Left ventricle myocardium superior (tissue), 1 donor: ENCODE data around the gene BLM. TPM values are rescaled to one million over a fixed set of nuclear protein-coding genes. Genes with fewer than 3 reads are reported as not detected.
"Not testable (repeated sequence)": the region's sequence is repeated elsewhere in the genome, so short reads cannot be mapped to it uniquely, and the experiment has no call there.

Experiments
- ATAC-seq: fragments of 200-7000 bp; cut with Tn5 transposase; one replicate; pipeline ENCODE4 v1.9.1; 2020; ENCODE audit warnings: mild to moderate bottlenecking, moderate library complexity
- DNase-seq: peaks from one replicate; pipeline ENCODE4 v3.0.0-alpha.2; 2020
- intact Hi-C: fragments of 100-400 bp; cut with micrococcal nuclease; formaldehyde crosslinking; loops from one replicate; pipeline ENCODE4 v1.11.0; 2022
- long read RNA-seq: library from polyadenylated mRNA; unstranded; transcript quantifications from one replicate; pipeline ENCODE4 v2.0.0, GENCODE V29; 2021
- total RNA-seq: library from RNA; stranded (reverse); fragmentation: NEBNext Ultra II Directional; extraction: Animal tissue kit (Norgen Biotek cat#: 25700); gene quantifications from one replicate; pipeline ENCODE4 v1.2.1, GENCODE V29; 2021
- donor health status: DM: no; HTN: yes; CAD: no; lungs with severe emphysema.

BLM gene
- total RNA-seq = 35.9 TPM
- long read RNA-seq, full-length matches to known transcripts = 4 of 29 reads
- long read RNA-seq, partial matches to known transcripts = 7 of 29 reads
- long read RNA-seq, other reads (novel, unspliced or antisense) = 18 of 29 reads

- DNase-seq = peak; percentile 97
- intact Hi-C loops = no loop called here
- peak; percentile 100 for ATAC-seq
Observed at GRCh38 chr15:90716976-90717821, at the start of gene BLM. Gene BLM, plus strand, starts transcription at chr15:90717346. Its CDS starts 30,047 bp downstream, at chr15:90747393.

GRCh38 chr15:90667755-90668345, 49.3 kb upstream of the BLM start:
- intact Hi-C loops, DNase-seq, ATAC-seq: not testable (repeated sequence)

- DNase-seq, intact Hi-C loops: not testable (repeated sequence)
Observed at GRCh38 chr15:90670631-90671030, 46.5 kb upstream of the BLM start.

DNA sequence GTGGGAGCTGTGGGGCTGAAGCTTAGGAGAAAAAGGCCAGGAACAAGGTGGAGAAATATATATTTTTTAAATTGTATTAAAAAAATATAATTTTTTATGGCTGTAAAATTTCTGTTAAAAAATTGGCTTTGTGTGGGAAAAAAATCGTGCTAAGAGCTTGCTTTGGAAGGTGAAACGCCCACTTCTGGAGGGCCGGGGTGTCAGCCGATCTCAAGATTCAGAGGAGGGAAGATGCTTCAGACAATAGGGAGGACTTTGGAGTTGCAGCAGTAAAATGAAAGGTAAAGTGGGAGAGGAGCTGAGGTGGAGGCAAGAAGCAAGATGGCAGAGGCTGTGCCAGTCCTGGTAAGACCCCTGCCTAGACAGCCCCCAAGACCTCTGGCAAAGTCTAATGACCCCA, 45.9 kb upstream of the BLM start:
- ATAC-seq = no peak
- intact Hi-C loops = no loop called here

More at GRCh38 chr15:90670631-90671030, 46.5 kb upstream of the BLM start:
- not testable (repeated sequence) for ATAC-seq

DNA sequence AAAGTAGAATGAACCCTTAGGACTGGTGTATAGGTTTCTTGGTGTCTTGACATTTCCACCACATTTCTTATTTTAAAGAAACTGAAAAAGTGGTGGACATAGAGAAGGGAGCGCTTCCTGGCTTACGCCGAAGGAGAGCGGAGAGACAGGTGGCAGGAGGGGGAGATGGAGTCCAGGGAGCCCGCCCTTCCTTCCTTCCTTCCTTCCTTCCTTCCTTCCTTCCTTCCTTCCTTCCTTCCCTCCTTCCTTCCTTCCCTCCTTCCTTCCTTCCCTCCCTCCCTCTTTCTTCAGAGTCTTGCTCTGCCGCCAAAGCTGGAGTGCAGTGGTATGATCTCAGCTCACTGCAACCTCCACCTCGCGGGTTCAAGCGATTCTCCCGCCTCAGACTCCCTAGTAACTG, 43.8 kb upstream of the BLM start:
- intact Hi-C loops, ATAC-seq, DNase-seq: not testable (repeated sequence)

More for the DNA sequence above, 45.9 kb upstream of the BLM start:
- no peak for DNase-seq

DNA sequence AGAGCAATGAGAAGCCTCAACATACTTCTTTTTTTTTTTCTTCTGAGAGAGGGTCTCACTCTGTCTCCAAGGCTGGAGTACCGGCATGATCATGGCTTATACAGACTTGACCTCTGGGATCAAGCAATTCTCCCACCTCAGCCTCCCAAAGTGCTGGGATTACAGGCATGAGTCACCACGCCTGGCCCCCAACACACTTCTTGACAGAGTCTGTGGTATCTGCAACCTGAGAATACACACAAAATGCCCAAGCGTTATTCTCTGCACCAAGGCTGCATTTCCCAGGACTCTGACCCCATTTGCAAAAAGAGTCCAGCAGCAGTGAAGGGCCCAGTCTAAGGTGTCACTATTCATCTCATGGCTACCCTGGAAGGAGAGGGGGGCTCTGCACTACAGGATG, 42.7 kb upstream of the BLM start:
- no peak for ATAC-seq

GRCh38 chr15:90675464-90675863, 41.7 kb upstream of the BLM start:
- DNase-seq = no peak
- intact Hi-C loops = no loop called here
- ATAC-seq = no peak

More for the DNA sequence above, 42.7 kb upstream of the BLM start:
- intact Hi-C loops = no loop called here
- DNase-seq = no peak

DNA sequence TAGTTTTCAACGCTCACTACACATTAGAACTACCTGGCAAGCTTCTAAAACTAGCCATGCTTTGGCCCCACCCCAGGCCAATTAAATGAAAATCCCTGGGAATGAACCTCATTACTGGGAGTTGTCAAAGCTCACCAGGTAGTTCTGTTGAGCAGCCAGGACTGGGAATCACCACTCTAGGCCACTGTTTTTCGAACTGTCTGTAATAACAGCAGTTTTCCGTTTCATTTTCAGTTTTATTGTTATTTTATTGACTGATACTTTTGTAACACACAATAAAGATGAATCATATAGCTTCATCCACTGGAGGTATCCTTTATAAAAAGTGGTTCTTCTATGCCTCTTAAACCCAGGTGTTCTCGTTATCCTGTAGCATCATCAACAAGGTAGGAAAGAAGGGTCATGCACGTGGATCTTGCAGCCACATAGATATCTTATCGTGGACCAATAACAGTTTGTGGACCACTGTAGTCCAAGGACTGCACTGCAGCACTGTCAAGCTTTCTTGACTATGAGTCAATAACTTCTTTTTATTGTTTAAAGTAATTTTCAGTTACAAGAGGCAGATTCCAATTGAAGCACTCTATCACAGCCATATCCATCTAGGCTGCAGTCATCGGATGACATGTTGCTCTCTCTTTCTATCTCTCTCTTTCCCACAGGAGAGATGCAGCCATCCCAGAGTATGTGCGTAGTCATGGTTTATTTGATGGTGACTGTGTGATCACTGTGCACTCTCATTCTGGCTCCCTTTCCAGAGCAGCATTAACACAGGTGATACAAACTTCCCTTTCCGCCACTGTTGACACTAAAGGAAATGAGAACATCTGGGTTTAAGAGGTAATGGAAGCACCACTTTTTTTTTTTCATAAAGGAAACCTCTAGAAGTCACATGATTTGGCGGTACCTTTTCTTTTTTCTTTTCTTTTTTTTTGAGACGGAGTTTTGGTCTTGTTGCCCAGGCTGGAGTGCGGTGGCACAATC, 39.0 kb upstream of the BLM start:
- intact Hi-C loops = no loop called here
- ATAC-seq (no peak), DNase-seq (no peak)

GRCh38 chr15:90679959-90680358, 37.2 kb upstream of the BLM start:
- ATAC-seq = no peak
- no peak for DNase-seq
- intact Hi-C loops = no loop called here

GRCh38 chr15:90680371-90680935, 36.7 kb upstream of the BLM start:
- intact Hi-C loops = no loop called here
- DNase-seq (no peak), ATAC-seq (peak; percentile 77)

- DNase-seq (no peak), ATAC-seq (no peak)
- intact Hi-C loops = no loop called here
Observed at GRCh38 chr15:90681056-90681455, 36.1 kb upstream of the BLM start.

- no peak for DNase-seq
- intact Hi-C loops = no loop called here
- no peak for ATAC-seq
Observed at GRCh38 chr15:90681480-90681879, 35.7 kb upstream of the BLM start.

GRCh38 chr15:90683371-90683770, 33.8 kb upstream of the BLM start:
- no peak for ATAC-seq
- DNase-seq = no peak
- intact Hi-C loops = no loop called here

DNA sequence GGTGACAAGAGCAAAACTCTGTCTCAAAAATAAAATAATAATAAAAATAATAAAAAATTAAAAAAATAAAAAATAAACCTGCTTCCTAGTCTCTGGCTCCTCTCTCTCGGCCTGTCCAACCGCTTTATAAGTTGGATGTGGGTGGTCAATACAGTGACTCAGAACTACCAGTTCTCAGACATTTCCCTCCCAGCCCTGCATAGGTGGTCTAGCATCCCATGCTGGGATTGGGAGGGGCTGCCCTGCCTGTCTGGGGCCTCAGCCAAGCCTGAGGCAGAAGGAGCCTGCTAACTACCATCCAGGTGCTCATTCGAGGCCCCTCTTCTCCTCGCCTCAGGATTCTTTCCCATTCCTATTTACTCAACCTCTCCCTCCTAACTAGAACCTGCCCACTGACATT, 33.3 kb upstream of the BLM start:
- no peak for ATAC-seq
- intact Hi-C loops = no loop called here
- no peak for DNase-seq

DNA sequence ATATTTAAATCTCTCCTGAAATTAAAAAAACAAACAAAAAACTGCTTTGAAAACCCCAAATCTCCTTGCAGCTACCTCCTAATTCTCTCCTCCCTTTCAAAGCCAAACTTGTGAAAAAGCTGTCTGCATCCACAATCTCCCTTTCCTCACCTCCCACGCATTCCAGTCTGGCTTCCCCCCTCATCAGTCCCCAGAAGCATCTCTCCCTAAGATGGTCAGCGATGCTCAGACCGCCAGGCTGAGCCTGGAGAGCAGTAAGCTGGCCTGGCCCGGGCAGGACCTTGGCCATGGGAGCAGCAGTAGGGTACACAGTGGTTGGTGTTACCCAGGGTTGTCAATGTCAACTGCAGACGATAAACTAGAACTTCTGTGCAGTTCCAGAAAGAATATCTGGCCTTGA, 32.9 kb upstream of the BLM start:
- intact Hi-C loops = no loop called here
- ATAC-seq = no peak
- DNase-seq = no peak

GRCh38 chr15:90685591-90686434, 31.3 kb upstream of the BLM start:
- DNase-seq (no peak), ATAC-seq (no peak)
- intact Hi-C loops = no loop called here

- intact Hi-C loops = no loop called here
- ATAC-seq (no peak), DNase-seq (no peak)
Observed at GRCh38 chr15:90686435-90687218, 30.5 kb upstream of the BLM start.
